ENCODE results near the gene UNC5CL.

Gene UNC5CL, protein sequence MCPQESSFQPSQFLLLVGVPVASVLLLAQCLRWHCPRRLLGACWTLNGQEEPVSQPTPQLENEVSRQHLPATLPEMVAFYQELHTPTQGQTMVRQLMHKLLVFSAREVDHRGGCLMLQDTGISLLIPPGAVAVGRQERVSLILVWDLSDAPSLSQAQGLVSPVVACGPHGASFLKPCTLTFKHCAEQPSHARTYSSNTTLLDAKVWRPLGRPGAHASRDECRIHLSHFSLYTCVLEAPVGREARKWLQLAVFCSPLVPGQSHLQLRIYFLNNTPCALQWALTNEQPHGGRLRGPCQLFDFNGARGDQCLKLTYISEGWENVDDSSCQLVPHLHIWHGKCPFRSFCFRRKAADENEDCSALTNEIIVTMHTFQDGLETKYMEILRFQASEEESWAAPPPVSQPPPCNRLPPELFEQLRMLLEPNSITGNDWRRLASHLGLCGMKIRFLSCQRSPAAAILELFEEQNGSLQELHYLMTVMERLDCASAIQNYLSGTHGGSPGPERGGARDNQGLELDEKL

DNA sequence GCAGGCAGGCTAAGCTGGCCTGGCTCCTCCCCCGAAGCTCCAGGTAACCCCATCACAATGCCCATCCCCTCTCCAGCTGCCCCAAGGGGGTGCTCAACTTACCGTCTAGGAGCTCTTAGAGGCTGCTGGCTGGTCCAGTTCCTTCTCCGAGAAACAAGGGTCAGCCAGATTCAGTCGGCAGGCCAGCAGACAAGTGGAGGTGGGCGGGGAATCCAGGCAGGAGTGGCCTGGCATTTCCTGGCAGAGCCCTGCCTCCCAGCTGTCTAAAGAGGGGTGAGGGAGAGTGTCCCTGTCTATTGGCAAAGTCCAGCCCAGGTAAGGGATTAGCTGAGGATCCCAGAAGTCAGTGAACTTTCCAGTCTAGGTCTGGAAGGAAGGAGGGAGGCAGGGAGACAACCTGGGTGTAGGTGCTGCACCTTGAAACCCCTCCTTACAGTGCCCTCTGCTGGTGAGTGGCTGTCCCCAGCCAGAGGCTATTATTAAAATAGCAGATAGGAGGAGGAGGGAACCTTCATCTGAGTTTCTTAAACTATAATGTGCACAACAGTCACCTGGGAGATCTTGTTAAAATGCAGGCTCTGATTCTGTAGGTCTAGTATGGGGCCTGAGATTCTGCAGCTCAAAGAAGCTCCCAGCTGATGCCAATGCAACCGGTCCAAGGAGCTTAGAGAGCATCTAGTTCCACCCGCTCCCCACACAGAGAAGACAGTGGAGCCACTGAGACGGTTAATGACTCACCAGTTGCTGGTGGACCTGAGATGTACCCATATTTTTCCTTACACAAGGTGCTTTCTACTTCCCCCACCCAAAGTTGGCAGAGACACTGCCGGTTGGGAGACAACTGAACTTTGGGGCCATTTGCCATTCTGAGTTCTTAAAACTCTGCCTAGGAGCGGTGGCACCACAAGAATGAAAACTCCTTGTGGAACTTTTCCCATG, at the start of gene UNC5CL:
Gene UNC5CL (minus strand): TSS at position 162 of the 939 bp plus-strand sequence. CDS start 4,147 bp downstream, outside the sequence.
- no peak for FAIRE-seq

DNA sequence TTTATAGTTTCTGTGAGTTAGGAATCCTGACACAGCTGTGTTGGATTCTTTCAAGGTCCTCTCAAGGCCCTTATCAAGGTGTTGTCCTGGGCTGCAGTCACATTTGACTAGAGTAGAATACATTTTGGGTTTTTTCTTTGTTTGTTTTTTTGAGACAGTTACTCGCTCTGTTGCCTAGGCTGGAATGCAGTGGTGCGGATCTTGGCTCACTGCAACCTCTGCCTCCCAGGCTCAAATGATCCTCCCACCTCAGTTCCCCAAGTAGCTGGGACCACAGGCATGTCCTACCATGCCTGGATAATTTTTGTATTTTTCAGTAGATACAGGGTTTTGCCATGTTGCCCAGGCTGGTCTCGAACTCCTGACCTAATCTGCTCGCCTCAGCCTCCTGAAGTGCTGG, 49.4 kb upstream of the UNC5CL start:
- FAIRE-seq: no peak

DNA sequence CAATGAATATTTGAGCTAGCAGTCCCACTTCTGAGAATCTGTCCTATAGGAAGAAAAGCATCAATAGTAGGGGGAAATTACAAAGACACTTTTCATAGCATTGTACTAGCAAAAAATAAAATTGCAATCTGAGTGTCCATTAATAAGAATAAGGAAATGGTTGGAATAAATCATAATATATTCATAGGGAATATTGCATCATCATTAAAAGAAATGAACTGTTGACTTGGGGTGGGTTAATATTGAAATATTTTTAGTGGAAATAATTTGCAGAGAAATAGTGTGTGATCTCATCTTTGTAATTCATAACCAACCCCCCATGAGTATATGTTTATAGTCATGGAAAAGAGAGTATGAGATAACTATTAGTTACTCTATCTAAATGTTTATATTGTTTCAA, 46.2 kb upstream of the UNC5CL start:
- FAIRE-seq: no peak

DNA sequence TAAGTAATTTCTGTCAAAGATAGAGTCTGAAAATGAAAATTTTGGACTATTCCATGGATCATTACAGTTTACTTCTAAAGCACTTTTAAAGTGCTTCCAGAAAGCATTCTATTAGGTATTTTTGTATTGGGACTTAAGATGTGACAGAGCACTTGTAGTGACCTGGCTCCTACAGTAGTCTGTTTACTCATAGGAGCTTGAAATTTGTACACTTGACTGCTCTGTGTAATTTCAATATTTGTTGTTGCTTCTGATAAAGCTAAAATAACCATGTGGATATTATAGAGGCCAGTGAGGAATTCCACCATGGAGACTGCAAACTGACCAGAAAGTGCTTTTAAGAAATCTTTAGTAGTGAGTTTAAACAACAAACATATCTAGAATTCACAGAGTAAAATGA, 44.1 kb upstream of the UNC5CL start:
- no peak for FAIRE-seq

DNA sequence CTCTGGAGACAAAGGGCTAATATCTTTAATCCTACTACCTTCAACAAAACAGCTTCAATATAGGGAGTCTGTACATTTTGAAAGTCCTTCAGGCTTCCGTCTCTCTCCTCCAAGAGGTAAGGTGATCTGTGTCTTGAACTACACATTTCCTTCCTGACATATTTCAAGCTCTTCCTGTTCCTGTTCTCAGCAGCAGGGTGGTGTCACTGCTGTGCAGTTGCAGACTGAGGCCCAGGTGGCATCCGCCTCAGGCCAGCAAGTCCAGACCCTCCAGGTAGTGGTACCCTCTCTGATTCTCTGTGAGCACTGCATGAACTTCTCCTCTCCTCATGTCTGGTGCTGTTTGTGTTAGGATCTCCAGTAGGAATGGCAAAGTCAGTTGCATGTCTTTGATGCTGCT, 41.6 kb upstream of the UNC5CL start:
- no peak for FAIRE-seq

DNA sequence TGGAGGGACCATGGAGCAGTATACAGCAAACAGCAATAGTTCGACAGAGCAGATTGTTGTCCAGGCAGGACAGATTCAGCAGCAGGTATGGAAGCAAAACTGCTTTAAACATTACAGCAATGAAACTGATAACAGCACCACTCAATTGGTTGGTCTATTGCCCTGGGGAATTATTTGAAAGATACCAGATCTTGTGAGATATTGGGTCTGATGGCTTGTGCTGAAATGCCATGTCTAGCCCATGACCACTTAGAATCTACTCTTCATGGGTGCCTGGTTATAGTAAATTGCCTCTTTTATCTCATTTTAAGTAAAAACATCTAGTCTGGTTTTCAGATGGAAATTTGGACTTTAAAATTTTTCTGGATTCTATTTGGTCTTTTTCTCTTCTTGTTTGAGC, 40.1 kb upstream of the UNC5CL start:
- no peak for FAIRE-seq

DNA sequence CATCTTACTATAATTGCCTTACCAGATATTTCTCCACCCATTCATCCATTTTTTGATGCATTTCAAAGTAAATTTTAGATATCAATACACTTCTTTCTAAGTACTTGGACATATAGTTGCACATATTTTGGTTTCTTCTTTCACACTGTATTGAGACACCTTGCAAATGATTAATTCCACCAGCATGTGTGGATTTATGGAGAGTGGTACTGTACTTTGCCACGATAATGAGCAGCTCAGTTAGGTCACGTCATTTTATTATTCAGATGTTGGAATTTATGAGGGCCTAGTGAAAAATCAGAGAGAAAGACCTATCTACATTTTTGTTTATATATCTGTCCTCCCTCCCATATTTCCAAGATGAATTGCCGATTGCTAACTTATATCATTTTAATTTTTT, 39.1 kb upstream of the UNC5CL start:
- FAIRE-seq: no peak

DNA sequence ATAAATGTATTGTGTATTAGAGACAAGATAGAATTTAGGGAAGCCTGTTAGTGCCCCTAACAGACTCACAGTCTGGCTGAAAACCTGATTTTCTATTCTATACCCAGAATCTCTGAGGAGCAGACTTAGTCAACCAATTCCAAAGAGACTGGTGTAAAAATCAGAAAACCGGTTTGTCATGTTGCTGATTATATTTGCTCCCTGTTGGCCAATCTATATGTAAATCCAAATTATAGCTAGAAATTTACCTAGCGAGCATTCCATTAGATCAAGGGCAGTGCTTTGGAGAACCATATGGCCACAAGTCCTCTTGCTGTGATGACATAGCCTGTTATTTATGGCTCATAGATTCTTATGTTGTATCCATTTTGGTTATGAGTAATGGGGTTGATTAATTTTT, 38.5 kb upstream of the UNC5CL start:
- FAIRE-seq: no peak

DNA sequence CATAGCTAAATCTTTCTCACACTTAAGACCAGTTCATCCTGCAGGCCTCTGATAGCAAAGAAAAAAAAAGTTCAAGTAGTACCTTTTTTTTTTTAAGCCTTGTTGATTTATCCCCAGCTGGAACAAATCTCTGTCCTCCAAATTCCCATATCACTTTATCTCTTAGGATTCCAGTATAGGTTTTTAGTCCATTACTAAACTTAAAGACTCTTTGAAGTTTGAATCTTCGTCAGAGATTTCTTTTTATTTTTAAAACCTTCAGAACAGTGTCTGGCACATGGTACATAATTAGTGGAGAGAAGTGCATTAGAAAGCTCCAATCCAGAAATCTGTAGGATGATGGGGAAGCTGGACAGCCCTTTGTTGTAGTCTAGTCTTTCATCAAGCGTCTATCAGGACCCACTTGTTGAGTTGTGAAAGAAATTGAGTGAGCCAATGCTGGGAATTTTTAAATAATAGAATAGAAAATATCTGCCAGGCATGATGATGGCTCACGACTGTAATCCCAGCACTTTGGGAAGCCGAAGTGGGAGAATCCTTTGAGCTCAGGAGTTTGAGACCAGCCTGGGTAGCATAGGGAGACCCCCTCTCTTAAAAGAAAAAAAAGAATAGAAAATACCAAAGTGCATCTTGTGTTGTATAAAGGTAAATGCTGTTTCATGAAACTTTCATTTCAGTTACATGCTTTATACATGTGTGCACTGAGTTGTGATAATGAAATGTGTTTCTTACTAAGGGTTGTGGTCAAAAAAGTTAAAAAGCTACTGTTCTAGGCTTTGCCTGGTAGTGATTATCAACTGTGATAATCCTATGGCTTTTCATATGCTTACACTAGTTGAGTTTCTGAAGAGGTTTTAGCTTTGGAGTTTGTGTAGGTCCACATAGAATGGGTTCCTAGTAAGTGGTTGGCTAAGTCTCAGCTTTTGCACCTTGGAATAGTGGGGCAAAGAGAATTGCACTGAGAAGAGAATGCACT, 36.9 kb upstream of the UNC5CL start:
- FAIRE-seq: no peak

DNA sequence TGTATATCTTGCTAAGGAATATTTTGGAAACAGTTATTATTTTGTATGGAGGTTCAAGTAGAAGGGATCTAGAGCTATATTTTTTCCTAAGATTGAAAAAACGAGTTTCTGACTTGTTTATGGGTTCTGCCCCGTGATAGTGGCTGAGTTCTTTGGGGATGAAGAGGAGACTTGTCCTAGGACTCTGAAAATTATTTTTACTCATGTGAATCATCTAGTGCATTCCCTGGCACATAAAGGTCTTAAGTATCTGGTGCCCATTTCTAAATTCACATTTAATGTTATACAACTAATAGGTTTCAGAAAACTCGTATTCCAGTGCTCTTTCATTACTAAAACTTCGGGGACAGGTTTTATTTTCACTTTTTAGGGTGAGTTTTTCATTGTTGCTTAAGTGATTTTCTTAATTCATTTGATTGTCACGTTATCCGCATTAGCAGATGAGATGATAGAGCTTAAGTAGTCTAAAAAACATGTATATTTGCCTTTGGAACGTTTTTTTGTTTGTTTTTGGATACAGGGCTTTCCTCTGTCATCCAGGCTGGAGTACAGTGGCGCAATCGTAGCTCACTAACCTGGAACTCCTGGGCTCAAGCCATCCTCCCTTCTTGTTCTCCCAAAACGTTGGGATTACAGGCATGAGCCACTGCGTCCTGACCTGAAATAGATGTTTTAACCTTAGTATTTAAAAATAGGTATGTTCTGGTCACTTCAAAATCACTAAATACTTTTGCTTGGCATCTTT, 35.8 kb upstream of the UNC5CL start:
- FAIRE-seq: no peak

DNA sequence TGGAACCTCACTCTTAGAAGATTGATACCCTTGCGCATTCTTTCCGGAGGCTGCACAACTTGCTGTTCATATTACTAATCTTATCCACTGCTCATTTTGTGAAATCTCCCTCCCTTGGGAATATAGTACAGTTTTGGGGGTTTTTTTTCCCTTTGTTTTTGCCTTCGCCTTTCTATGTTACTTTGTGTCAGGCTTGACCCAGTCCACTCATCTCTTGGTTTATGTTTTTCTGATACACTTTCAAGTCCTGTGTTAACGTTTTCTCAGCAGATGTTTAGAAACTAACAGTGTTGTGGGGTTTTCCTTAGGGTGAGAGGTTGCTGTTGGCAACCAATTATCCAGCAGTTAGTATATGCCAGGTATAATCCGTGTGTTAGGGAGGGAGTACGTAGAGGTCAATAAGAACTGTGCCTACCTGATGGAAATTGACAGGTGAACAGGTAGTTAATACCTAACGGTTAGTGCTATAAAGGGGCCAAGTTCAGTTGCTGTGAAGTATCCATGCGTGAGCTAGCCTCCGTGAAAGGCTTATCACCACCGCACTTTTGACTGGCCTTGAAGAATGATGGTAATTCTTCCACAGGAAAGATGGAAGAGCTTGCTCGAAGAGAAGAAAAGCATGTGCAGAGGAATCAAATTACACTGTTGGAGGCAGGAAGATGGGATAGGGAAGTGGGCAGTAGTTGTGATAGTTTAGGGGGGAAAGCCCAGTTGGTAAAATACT, 35.1 kb upstream of the UNC5CL start:
- peak; percentile 51 for FAIRE-seq

DNA sequence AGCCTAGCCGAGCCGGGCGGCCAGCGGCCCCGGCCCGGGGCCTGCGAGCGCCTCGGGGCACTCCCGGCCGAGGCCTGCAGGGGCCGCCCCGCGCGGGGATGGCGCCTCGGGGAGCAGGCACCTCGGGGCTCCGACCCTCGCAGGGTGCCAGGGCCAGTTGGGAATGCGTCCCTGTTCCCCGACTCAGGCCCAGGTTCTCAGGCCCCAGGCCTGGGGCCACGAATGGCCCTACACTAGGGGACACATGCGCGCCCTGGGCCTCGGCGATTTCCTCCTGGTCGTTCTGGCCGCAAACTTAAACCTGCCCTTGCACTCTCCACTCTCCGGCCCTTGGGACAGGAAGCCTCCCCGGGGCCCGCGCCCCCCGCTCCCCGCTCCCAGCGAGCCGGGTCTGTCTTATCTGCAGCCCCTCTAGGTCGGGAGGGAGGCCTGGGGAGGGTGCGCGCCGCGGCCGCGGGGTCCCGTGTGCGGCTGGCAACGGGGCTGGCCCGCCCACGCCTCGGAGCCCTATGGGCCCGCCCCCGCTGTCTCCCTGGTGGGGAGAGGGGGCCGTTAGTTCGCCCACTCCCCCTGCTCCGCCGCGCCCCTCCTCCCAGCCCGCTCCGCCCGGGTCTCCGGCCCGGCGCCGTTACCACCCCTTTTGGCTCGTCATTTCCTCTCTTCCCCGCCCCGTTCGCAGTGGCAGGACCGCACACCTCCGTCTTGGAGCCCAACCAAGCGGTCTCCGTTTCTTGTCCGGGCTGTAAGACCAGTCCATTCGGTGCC, 34.4 kb upstream of the UNC5CL start:
- FAIRE-seq: no peak

DNA sequence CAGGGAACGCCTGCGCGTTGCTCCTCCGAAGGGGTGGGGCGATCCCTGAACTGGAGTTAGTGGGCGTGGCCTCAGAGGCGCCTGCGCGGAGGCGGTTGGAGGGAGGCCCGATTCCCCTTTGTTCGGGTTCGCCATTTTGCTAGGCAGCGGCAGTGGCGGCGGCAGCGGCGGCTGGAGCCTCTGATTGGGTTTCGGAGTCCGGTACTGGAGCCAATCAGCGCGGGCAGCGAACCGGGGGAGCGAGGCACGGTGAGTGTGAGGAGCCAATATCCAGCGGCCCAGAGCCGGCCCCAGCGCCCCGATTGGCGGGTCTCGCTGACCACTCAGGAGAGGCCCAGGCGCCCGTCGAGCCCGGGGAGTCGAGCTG, 33.8 kb upstream of the UNC5CL start, which contains the start of gene NFYA:
Gene NFYA (plus strand): TSS at position 139 of the 367 bp plus-strand sequence. CDS start 6,116 bp downstream, outside the sequence.
- peak; percentile 100 for FAIRE-seq

DNA sequence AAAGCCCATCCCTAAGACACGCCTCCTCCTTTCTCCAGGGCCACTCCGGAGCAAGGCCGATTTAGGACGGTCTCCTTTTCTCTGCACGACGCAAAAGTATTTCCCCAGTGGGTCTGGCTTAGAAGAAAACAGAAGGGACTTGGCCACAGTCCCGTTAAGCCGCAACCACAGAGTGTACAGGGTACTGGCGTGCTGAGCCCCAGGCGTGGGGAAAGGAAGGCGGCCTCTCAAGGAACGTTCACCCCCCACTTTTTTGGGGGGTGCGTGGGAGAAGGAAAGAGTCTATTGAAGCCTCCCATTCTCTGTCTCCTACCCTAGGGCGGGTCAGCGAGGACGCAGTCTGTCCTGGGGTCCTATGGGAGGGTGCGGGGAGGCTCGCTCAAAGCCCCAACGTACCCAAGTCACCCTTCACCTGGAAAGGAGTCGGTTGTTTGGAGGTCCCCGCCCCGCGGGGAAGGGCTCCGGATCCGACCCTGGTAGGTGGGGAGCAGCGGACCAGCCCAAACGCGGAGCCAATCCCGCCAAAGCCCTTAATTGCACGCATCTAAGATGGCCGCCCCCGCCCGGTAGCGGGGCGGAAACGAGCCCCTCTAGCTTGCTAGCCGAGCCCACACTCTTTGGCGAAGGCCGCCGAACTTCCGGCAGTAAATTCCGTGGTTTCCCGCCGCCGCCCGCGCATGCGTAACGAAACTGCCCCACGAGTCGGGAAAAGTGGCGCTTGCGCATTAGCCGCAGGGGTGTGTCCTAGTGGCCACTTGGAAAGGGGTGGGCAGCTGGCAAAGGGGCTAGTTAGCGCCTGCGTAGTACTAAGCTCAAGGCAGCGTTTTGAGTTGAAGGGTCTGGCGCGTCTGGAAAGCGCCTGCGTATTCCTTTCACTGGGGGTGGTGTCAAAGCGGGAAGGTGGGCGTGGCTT, 33.2 kb upstream of the UNC5CL start, which contains the start of gene OARD1:
Gene OARD1 (minus strand): TSS at position 434 of the 913 bp plus-strand sequence. CDS start 722 bp downstream, outside the sequence.
- peak; percentile 80 for FAIRE-seq

DNA sequence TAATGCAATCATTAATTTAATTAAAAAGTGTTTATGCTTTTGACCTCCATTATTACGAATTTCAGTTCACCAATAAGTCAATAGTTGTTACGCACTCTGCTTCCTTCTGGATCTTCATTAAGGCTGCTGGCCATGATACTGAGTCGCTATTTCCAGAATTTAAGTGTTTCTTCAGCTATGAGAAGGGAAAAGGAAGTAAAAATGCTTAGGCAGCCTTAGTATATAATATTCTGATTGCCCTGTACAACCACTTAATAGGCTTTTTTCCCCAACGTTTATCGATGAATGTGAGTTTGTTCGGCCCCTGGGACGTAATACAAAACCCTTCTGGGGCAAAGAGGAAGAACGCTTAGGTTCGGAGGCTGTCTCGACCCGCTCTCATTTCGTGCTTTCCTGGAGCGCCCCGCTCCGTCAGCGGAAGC, 32.5 kb upstream of the UNC5CL start:
- FAIRE-seq: no peak

DNA sequence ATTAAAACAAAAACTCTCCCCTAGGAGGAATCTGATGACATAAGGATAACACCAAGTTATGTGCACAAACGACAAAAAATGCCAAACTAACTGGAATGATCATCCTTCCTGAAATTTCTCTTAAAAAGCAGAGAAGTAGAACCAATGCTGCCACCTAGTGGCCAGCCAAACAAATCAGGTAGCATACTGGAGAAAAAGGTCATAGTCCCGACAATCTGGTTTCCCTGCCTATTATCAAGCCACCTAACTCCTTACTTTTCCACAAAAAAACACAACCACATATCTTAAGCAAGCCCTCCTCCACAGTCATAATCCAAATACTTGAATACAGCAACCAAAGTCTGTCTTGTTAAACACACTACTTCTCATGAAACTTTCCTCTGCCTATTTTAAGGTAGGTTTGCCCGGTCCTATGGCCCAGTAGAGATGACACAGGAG, 27.9 kb upstream of the UNC5CL start:
- FAIRE-seq: peak; percentile 83

DNA sequence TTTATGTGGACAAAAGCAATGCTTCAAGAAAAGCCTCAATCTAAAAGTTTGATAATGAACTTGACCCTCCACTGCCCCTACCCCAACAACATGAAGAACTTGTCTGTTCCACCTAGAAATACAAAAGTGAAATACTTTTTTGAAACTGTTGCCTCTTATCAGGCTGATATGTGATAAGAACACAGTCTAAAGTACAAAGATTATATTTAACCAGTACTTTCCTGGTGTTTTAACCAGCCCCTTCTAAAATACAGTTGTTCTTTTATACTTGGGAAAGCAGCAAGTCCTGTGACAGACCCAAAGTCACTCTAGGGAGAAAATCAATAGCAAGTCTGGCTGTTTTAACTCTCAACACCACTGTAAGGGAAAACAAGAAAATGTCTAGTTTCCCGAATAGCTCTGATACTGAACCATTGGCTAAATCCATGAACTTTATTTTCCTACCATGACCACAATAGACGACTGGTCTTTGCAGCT, 26.6 kb upstream of the UNC5CL start:
- FAIRE-seq: no peak

DNA sequence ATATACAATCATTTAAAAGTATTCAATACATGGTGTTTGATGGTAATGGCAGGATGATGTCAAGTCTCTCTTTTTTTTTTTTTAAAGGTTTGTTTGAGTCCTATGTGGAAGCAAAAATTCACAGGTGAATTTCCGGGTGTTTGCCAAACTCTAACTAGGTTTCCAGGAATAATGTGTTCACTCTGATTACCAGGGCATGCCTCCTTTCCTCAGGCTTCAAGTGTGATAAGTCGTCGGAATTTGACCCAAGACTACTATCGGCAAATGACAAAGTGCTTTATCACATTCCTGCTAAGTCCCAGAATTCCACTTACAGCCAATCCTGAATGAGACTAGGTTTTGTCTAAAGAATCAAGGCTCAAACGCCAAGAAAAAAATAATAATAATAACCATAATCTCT, 25.8 kb upstream of the UNC5CL start:
- FAIRE-seq: no peak

All from endometrium (tissue), 2 donors.